Stomach (tissue), 4 donors: Measurements from ENCODE around the gene MAPK14.

Source experiments
- EP300 ChIP-seq: sonication (generic); formaldehyde crosslinking; IDR thresholded peaks from one replicate; pipeline ENCODE4 v1.6.1; 2017; ENCODE audit warnings: antibody characterized with exemption
- POLR2AphosphoS5 ChIP-seq, 3 donors: sonication (generic); formaldehyde crosslinking; IDR thresholded peaks; one replicate each; pipeline ENCODE4 v1.6.1; 2016; ENCODE audit warnings: antibody characterized with exemption in 3 of 3
- TF ChIP-seq, protein P1 (sequence below), 7 experiments: fragments of 450-650 bp in 4 of 7; fragments of 200-600 bp in 3 of 7; sonication (generic) in 3 of 7; IDR thresholded peaks; one replicate each; pipeline ENCODE4 v1.5.1; 2016 to 2019; ENCODE audit warnings: antibody characterized with exemption in 7 of 7, control low read depth in 2 of 7, mild to moderate bottlenecking in 1 of 7

DNA sequence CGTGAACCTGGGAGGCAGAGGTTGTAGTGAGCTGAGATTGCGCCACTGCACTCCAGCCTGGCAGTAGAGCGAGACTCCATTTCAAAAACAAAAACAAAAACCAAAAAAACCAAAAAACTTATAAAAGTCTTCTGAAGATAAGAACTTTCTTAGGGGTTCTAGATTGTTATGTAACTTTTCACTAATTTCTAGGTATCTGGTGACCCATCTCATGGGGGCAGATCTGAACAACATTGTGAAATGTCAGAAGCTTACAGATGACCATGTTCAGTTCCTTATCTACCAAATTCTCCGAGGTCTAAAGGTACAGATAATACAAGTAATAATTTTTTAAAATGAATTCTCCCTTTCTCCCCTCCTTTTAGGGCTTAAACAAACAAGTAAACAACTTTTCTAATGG is 45.1 kb downstream of the MAPK14 start:
- TF ChIP-seq, protein P1, sequence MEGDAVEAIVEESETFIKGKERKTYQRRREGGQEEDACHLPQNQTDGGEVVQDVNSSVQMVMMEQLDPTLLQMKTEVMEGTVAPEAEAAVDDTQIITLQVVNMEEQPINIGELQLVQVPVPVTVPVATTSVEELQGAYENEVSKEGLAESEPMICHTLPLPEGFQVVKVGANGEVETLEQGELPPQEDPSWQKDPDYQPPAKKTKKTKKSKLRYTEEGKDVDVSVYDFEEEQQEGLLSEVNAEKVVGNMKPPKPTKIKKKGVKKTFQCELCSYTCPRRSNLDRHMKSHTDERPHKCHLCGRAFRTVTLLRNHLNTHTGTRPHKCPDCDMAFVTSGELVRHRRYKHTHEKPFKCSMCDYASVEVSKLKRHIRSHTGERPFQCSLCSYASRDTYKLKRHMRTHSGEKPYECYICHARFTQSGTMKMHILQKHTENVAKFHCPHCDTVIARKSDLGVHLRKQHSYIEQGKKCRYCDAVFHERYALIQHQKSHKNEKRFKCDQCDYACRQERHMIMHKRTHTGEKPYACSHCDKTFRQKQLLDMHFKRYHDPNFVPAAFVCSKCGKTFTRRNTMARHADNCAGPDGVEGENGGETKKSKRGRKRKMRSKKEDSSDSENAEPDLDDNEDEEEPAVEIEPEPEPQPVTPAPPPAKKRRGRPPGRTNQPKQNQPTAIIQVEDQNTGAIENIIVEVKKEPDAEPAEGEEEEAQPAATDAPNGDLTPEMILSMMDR (IDR thresholded peaks at IDR 0.05): no peak
- no peak for TF ChIP-seq POLR2AphosphoS5 (IDR thresholded peaks at IDR 0.05)
- no peak for TF ChIP-seq EP300
